Right ventricle myocardium inferior (tissue), 1 donor: ENCODE results near the gene PSMB3. TPM values are rescaled to one million over a fixed set of nuclear protein-coding genes. Genes with fewer than 3 reads are reported as not detected.
A peak's percentile ranks its signal among the peaks of the same experiment; 100 is the strongest.

Experiments used
- ATAC-seq: fragments of 200-7000 bp; cut with Tn5 transposase; one replicate; pipeline ENCODE4 v1.9.1; 2020; ENCODE audit warnings: mild to moderate bottlenecking, moderate library complexity
- DNase-seq: peaks from one replicate; pipeline ENCODE4 v3.0.0; 2021; ENCODE audit errors: missing footprints
- intact Hi-C: fragments of 100-400 bp; cut with DNase I; formaldehyde crosslinking; loops from one replicate; pipeline ENCODE4 v1.11.0; 2022
- total RNA-seq: library from RNA; stranded (reverse); fragmentation: NEBNext Ultra II Directional; extraction: Animal tissue kit (Norgen Biotek cat#: 25700); gene quantifications from one replicate; pipeline ENCODE4 v1.2.1, GENCODE V29; 2021
- donor health status: DM: no; HTN: yes; CAD: no; lungs with severe emphysema.

Gene PSMB3
- total RNA-seq, 1 donor from 2014 or later: 175 TPM

DNA sequence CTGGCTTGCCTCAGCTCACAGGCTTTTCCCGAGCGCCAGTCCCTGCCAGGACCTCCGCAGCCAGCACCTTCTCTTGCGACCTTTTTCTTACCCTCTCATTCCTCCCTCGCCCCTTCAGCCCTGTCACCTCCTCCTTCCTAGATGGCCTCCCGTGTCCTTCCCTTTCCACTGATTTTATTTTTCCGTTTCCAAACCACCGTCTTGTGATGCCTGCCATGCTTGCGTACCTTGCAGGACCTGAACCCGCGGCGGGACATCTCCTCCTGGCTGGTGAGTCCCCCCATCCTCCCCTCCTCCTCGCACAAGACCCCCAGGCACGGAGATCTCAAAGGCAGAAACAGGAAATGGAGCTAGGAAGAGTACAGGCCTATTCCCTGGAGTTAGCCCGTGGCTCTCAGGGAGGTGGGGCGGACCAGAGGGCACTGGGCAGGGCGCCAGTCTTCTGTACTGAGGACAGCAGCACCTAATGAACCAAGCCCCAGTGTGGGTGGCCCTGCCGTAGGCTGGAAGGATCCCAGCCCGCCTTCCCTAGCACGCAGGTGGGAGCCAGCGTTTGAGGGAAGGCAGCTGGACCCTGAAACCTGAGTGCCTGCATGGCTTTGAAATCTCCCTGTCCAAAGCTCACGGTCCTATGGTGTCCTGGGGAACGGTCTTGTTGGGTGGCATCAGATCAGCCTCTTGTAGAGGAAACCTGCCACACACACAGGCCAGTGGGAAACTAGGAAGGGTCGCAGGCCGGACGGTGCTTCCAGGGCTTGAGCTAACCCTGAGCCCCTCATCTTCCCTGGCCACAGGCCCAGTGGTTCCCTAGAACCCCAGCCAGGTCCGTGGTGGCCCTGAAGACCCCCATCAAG, 21.8 kb upstream of the PSMB3 start:
- ATAC-seq: peak; percentile 53
- intact Hi-C loops: loop anchor here (1.0 to 10.0 kb wide), 4 partner anchors 18 to 306 kb away; partner anchors contain the start of genes ARHGAP23 and PCGF2
- peak; percentile 88 for DNase-seq

GRCh38 chr17:38731526-38732294, 20.8 kb upstream of the PSMB3 start:
- intact Hi-C loops: loop anchor here (2.0 to 10.0 kb wide), 3 partner anchors 17 to 307 kb away; partner anchors contain the start of genes ARHGAP23 and PCGF2
- DNase-seq: no peak
- ATAC-seq: no peak

DNA sequence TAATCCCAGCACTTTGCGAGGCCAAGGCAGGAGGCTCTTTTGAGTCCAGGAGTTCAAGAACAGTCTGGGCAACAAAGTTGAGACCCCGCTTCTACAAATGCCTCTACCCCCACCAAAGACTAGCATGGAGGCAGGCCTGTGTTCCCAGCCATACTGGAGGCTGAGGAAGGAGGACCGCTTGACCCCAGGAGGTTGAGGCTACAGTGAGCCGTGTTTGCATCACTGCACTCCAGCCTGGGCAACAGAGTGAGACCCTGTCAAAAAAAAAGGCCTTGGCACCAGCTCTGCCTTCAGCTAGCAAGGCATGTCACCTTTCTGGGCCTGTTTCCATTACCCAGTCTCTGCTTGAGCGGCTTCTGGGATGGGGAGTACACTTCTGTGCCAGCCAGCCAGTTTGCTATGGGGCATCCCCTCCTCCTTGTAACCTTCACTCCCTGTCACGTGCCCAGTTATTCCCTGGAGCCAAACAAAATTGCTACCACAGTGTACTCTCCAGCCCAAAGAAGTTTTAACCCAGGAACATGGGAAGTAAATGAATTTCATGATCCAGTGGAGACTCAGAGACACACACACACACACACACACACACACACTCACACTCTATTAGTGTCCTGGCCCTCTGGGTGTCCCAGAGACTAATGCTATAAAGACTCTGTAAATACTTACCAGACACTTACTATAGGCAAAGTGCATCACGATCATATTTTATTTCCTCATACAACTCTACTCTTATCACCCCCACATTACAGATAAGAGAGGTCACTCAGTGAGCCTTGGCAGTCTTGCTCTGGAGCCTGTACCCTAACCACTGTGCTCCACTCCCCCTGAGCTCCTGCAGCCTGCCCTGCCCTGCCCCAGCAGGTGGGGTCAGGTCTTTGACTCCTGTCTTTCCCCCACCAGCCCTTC, 19.9 kb upstream of the PSMB3 start:
- ATAC-seq (peak; percentile 15), DNase-seq (no peak)
- intact Hi-C loops: loop anchor here (5.0 to 10.0 kb wide), 2 partner anchors 40 to 308 kb away; partner anchors contain the start of gene ARHGAP23

GRCh38 chr17:38733282-38733981, 19.1 kb upstream of the PSMB3 start:
- intact Hi-C loops: loop anchor here (5.0 to 10.0 kb wide), 2 partner anchors 41 to 309 kb away; partner anchors contain the start of gene ARHGAP23

DNA sequence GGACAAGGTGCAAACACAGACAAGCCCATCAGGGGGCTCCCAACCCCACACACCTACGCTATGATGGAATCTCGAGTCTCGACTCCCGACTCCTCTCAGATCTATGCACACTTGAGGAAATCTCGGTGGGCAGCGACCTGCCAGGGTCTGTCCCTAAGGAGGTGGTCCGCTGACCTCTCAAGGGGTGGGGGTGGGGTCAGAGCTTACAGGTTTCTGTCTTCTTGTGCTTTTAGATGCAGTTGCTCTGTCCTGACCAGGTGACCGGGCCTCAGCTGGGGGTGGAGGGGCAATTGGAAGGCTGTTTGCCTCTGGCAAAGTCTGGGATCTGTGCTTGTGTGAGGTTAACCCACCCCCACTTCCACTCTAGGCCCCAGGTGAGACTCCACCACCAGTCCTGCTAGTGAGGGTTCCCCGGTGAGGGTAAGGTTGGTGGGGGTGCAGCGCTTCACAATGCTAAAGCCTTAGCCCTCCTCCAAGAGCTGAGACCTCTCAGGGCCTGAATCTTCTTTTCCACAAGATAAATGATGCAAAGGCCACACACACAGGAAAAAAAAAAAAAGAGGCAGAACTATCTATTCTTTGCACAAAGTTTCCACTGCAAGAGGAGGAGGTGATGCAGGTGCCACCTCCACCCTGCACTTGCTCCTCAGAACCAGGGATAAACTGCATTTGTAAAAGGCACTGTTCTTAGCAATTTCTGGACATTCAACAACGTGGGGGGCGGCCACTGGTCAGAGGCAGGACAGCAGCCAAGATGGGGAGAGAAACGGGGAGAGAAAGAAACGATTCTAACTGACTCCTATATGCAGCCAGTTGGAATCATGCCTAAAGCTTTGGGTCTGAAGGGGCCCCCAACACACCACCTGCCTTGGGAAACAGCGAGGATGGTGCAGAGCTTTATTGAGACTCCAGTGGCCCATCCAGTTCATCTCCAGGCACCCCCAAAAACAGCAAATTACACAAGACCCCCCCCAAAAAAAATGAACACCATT, 18.3 kb upstream of the PSMB3 start:
- DNase-seq (no peak), ATAC-seq (no peak)
- intact Hi-C loops: loop anchor here (1.0 to 10.0 kb wide), 3 partner anchors 42 to 309 kb away; partner anchors contain the start of gene ARHGAP23

More at GRCh38 chr17:38733282-38733981, 19.1 kb upstream of the PSMB3 start:
- DNase-seq (no peak), ATAC-seq (no peak)

- DNase-seq: peak; percentile 83
- ATAC-seq: peak; percentile 7
- intact Hi-C loops: loop anchor here (10.0 kb wide), 1 partner anchor 311 kb away; the partner anchor contains the start of gene ARHGAP23
These were observed 17.2 kb upstream of the PSMB3 start for GRCh38 chr17:38735161-38735997.

DNA sequence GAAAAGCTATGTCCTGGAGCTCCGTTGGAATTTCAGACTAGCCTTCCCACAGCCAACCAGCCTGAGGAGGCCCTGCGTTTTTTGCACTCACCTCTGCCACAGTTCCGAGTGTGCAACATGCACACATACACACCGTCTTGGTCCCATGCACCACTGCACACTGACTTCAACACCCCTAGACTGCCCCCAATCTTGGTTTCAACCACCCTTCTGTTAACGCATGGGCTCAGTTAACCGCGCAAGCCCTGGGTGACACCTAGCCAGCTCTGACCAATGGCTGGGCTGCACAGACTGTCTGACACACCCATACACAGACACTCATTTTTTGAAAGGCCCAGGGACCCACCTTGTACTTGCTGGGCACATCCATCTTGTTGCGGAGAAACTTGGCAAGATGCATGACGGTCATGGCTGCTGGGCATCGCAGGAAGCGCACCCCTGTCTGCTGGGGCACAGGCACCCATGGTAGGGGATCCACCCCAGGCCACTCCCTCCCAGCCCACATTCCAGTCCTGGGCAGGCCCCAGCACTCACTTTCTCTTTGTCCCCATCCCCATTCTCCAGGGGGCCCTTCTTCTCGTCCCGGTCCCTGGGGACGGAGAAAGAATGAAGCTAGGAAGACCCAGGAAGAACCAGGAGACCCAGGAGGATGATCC, 14.4 kb upstream of the PSMB3 start:
- ATAC-seq: no peak
- intact Hi-C loops: loop anchor here (10.0 kb wide), 1 partner anchor 313 kb away; the partner anchor contains the start of gene ARHGAP23
- no peak for DNase-seq

- DNase-seq: no peak
- no peak for ATAC-seq
- intact Hi-C loops: loop anchor here (10.0 kb wide), 1 partner anchor 314 kb away; the partner anchor contains the start of gene ARHGAP23
These were observed 13.9 kb upstream of the PSMB3 start for GRCh38 chr17:38738686-38739085.

GRCh38 chr17:38739305-38739704, 13.2 kb upstream of the PSMB3 start:
- no peak for ATAC-seq
- intact Hi-C loops: loop anchor here (10.0 kb wide), 1 partner anchor 315 kb away; the partner anchor contains the start of gene ARHGAP23
- DNase-seq: no peak

DNA sequence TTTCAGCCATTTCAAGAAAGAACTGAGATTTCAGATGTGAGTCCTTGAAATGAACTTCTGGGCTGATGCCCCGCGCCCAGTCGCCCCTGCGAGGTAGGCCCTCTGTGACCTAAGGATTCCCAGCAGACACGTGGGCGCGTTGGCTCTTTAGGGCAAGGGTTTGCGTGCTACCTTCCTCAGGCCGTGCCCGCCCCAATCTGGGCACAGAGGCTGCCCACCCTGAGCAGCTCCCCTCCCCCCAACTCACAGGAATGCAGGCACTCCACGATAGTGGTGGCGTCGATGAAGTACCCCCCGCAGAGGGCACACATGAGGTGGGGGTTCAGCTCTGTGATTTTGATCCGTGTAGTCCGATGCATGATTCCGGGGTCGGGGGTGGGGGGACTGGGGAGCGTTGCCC, 12.5 kb upstream of the PSMB3 start:
- DNase-seq (no peak), ATAC-seq (no peak)
- intact Hi-C loops: loop anchor here (5.0 to 10.0 kb wide), 2 partner anchors 183 to 415 kb away; partner anchors contain the start of gene PLXDC1

GRCh38 chr17:38740806-38741205, 11.7 kb upstream of the PSMB3 start:
- intact Hi-C loops: loop anchor here (5.0 to 10.0 kb wide), 2 partner anchors 184 to 414 kb away; partner anchors contain the start of gene PLXDC1
- DNase-seq (no peak), ATAC-seq (no peak)

- DNase-seq (no peak), ATAC-seq (peak; percentile 4)
- intact Hi-C loops: loop anchor here (5.0 to 10.0 kb wide), 2 partner anchors 184 to 413 kb away; partner anchors contain the start of gene PLXDC1
These were observed 11.1 kb upstream of the PSMB3 start for GRCh38 chr17:38741461-38741860.

- intact Hi-C loops: loop anchor here (5.0 to 10.0 kb wide), 2 partner anchors 185 to 413 kb away; partner anchors contain the start of gene PLXDC1
- peak; percentile 71 for ATAC-seq
- DNase-seq: no peak
These were observed 10.6 kb upstream of the PSMB3 start for GRCh38 chr17:38741921-38742410.
